HUES64 (cell line): Measurements from ENCODE around the gene PIK3C3.

Source experiments
- H3K27ac ChIP-seq: 2 replicates; pipeline ENCODE4 v1.7.0; 2013; ENCODE audit warnings: low read depth, low read length, inconsistent platforms
- H3K27me3 ChIP-seq: 2 replicates; pipeline ENCODE4 v1.6.1; 2013; ENCODE audit warnings: mild to moderate bottlenecking, low read length; ENCODE audit not compliant: insufficient read depth
- H3K36me3 ChIP-seq: 2 replicates; pipeline ENCODE4 v1.6.1; 2013; ENCODE audit warnings: mild to moderate bottlenecking, low read length; ENCODE audit not compliant: insufficient read depth
- H3K4me1 ChIP-seq: 2 replicates; pipeline ENCODE4 v1.6.1; 2013; ENCODE audit warnings: mild to moderate bottlenecking, low read length, moderate library complexity; ENCODE audit not compliant: insufficient read depth
- H3K4me3 ChIP-seq: 2 replicates; pipeline ENCODE4 v1.5.1; 2013; ENCODE audit warnings: mild to moderate bottlenecking, low read length, moderate library complexity
- H3K9ac ChIP-seq: 2 replicates; pipeline ENCODE4 v1.6.1; 2013; ENCODE audit warnings: mild to moderate bottlenecking, low read depth, low read length
- H3K9me3 ChIP-seq: 2 replicates; pipeline ENCODE4 v1.6.1; 2013; ENCODE audit warnings: low read depth, low read length; ENCODE audit not compliant: insufficient read depth
- WGBS: fragments of 150-250, 120-280 bp; methylation state at CpG from one replicate; pipeline ENCODE4 v1.1.7; 2013; ENCODE audit warnings: missing lambda C conversion rate; 5-methylcytosine and 5-hydroxymethylcytosine counted together

PIK3C3 gene

DNA sequence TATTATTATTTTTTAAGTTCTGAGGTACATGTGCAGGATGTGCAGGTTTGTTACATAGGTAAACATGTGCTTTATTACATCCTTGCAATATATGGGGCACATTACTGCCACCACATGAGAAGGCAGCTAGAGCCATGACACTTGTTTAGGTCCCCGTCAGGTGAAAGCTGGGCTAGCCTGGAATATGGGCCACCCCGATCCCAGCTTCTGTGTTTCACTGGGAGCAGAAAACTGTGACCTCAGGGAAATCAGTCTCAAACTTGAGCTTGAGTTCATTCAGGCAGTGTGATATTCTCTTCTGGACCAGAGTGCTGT lies 176.9 kb downstream of the PIK3C3 start:
- Histone ChIP-seq H3K4me1 (no peaks in the 10 kb centered on the region), H3K27ac (no peak overlapping the region), H3K4me3 (no peak overlapping the region), H3K9ac (no peak overlapping the region), H3K36me3 (no peaks in the 10 kb centered on the region), H3K27me3 (no peaks in the 10 kb centered on the region), H3K9me3 (no peaks in the 10 kb centered on the region)
- 92% methylated on average over 2 of the region's 2 CpGs for whole genome bisulfite sequencing
